ENCODE data around the gene MED13L. TPM values are rescaled to one million over a fixed set of nuclear protein-coding genes. Genes with fewer than 3 reads are reported as not detected.
"Not testable (repeated sequence)": the region's sequence is repeated elsewhere in the genome, so short reads cannot be mapped to it uniquely, and the experiment has no call there.

MED13L gene
- total and polyA plus RNA-seq, 8 donors, result 92.4 to 123 (median 97.0) TPM

DNA sequence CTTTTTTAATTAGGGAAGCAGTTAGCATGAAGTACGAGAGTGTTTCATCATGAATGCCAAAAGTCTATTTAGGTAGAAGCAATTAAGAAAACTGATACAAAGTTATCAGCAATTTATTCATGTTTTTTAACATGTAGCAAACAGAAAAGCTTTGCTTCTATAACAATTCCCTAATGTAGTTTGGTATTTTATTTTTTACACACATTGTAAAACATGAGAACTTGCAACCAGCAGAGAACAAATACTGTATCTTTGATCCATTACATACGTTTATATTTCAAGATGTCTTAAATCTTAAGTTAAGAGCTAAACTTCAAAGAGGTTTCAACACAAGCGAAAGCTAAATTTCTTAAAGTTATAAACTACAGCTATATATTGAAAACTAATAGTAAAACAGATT lies 39.3 kb downstream of the MED13L start:
- Histone ChIP-seq H3K27ac (no peak overlapping the region), H3K4me1 (peaks cover 7 to 62% of the 10 kb centered on the region in 2 donors), H3K4me3 (no peak overlapping the region), H3K9me3 (no peaks in the 10 kb centered on the region), H3K36me3 (no peaks in the 10 kb centered on the region), H3K27me3 (no peaks in the 10 kb centered on the region)
- no peak for DNase-seq
- intact Hi-C loops (cut with DNase I), result loop anchor here in 1 of 2 donors (10.0 kb wide), 1 partner anchor 223 kb away; no protein-coding TSS in a partner anchor
- no peak for ATAC-seq
- no peak for TF ChIP-seq CTCF (IDR thresholded peaks at IDR 0.05)

GRCh38 chr12:116236976-116237375 lies 40.5 kb downstream of the MED13L start:
- H3K4me3 ChIP-seq, result no peak overlapping the region
- no peaks in the 10 kb centered on the region for H3K9me3 ChIP-seq
- peak; percentile 22 for ATAC-seq
- no peak for TF ChIP-seq CTCF (IDR thresholded peaks at IDR 0.05)
- intact Hi-C loops (cut with DNase I), result loop anchor here in 1 of 2 donors (10.0 kb wide), 1 partner anchor 222 kb away; no protein-coding TSS in a partner anchor
- peaks cover 4 to 67% of the 10 kb centered on the region in 2 donors for H3K4me1 ChIP-seq
- no peak for DNase-seq
- no peaks in the 10 kb centered on the region for H3K36me3 ChIP-seq
- H3K27ac ChIP-seq, result peak overlapping the region in 1 of 2 donors; percentile 5
- no peaks in the 10 kb centered on the region for H3K27me3 ChIP-seq

- intact Hi-C loops (cut with DNase I), result loop anchor here in 1 of 2 donors (10.0 kb wide), 1 partner anchor 221 kb away; no protein-coding TSS in a partner anchor
- H3K4me3 ChIP-seq, result no peak overlapping the region
- peak overlapping the region in 1 of 2 donors; percentile 5 for H3K27ac ChIP-seq
- H3K27me3 ChIP-seq, result no peaks in the 10 kb centered on the region
- H3K4me1 ChIP-seq, result peaks cover 4 to 65% of the 10 kb centered on the region in 2 donors
- ATAC-seq (peak; percentile 82), DNase-seq (peak in 2 of 4 donors; percentile 33 to 61)
- H3K9me3 ChIP-seq, result no peaks in the 10 kb centered on the region
- no peaks in the 10 kb centered on the region for H3K36me3 ChIP-seq
- TF ChIP-seq CTCF (IDR thresholded peaks at IDR 0.05), result peak in 1 of 2 donors; percentile 69
Measured at GRCh38 chr12:116236148-116236731, 41.3 kb downstream of the MED13L start.

GRCh38 chr12:116234148-116234547 lies 43.3 kb downstream of the MED13L start:
- not testable (repeated sequence) for DNase-seq, H3K4me3 ChIP-seq, H3K27me3 ChIP-seq, H3K9me3 ChIP-seq, H3K36me3 ChIP-seq, H3K27ac ChIP-seq, ATAC-seq
- intact Hi-C loops (cut with DNase I), result loop anchor here in 1 of 2 donors (10.0 kb wide), 1 partner anchor 219 kb away; no protein-coding TSS in a partner anchor
- peaks cover 4 to 52% of the 10 kb centered on the region in 2 donors for H3K4me1 ChIP-seq

- no peaks in the 10 kb centered on the region for H3K36me3 ChIP-seq
- peaks cover 4 to 52% of the 10 kb centered on the region in 2 donors for H3K4me1 ChIP-seq
- no peaks in the 10 kb centered on the region for H3K9me3 ChIP-seq
- no peaks in the 10 kb centered on the region for H3K27me3 ChIP-seq
- H3K4me3 ChIP-seq, result no peak overlapping the region
- TF ChIP-seq CTCF (IDR thresholded peaks at IDR 0.05), result no peak
- no peak overlapping the region for H3K27ac ChIP-seq
- intact Hi-C loops (cut with DNase I), result loop anchor here in 1 of 2 donors (10.0 kb wide), 1 partner anchor 219 kb away; no protein-coding TSS in a partner anchor
- no peak for ATAC-seq
- DNase-seq, result no peak
Measured at GRCh38 chr12:116233669-116234068, 43.8 kb downstream of the MED13L start.

All from left lung (tissue), 10 donors.